ENCODE data around the gene STK39. TPM values are rescaled to one million over a fixed set of nuclear protein-coding genes. Genes with fewer than 3 reads are reported as not detected.

The STK39 gene
- total RNA-seq, 4 donors from 2014 or later, result 8.9 to 28.3 (median 14.5) TPM

GRCh38 chr2:168184681-168185513 is 62.5 kb downstream of the STK39 start:
- no peak for TF ChIP-seq POLR2A (IDR thresholded peaks at IDR 0.05)
- TF ChIP-seq, protein P1, sequence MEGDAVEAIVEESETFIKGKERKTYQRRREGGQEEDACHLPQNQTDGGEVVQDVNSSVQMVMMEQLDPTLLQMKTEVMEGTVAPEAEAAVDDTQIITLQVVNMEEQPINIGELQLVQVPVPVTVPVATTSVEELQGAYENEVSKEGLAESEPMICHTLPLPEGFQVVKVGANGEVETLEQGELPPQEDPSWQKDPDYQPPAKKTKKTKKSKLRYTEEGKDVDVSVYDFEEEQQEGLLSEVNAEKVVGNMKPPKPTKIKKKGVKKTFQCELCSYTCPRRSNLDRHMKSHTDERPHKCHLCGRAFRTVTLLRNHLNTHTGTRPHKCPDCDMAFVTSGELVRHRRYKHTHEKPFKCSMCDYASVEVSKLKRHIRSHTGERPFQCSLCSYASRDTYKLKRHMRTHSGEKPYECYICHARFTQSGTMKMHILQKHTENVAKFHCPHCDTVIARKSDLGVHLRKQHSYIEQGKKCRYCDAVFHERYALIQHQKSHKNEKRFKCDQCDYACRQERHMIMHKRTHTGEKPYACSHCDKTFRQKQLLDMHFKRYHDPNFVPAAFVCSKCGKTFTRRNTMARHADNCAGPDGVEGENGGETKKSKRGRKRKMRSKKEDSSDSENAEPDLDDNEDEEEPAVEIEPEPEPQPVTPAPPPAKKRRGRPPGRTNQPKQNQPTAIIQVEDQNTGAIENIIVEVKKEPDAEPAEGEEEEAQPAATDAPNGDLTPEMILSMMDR (IDR thresholded peaks at IDR 0.05), result no peak
- DNase-seq (ENCODE audit: low spot score in 2 of 2), result no peak
- intact Hi-C loops (cut with DNase I; ENCODE audit: low total_unique reads), result no loop called here
- no peak overlapping the region for H3K4me3 ChIP-seq (ENCODE audit: low read depth, poor library complexity, severe bottlenecking)
- 87 to 88% methylated on average over 4 of the region's 4 CpGs for WGBS, 2 donors

GRCh38 chr2:168183308-168183997 is 63.9 kb downstream of the STK39 start:
- no peak overlapping the region for H3K4me3 ChIP-seq (ENCODE audit: low read depth, poor library complexity, severe bottlenecking)
- no peak for DNase-seq (ENCODE audit: low spot score in 2 of 2)
- TF ChIP-seq, protein P1 (IDR thresholded peaks at IDR 0.05), result no peak
- TF ChIP-seq POLR2A (IDR thresholded peaks at IDR 0.05), result no peak
- WGBS, 2 donors, result 86 to 91% methylated on average over 4 of the region's 4 CpGs
- intact Hi-C loops (cut with DNase I; ENCODE audit: low total_unique reads), result no loop called here

DNA sequence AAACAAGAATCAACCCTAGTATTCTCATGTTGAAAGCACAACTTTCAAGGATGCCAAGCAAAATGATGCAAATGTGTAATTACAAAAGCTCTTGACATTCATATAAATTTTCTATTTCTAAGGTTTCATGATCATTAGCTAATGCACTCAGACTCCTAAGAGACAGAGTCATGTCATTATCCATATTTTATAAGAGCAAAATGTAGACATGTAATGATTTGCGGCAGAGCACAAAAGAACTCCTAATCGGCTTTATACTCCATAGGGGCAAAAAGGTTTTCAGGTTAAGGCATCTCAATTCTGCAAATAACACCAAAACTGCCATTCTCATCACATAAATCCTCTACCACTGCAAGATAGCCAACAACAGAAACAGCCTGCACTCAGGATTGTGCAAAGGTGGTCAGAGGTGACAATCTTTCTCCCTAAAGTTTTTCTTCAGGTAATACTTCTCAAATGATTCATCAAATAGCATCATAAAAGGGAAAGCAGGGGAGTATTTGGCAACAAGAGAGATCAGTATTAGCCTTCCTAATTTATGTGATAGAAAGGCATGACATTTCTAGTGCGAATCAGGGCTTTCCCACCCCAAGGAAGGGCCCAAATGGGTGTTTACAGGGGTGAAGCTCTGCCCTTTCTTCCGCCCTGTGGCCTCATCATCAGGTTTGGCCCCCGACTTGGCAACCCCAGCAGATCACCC is 64.7 kb downstream of the STK39 start:
- no peak overlapping the region for H3K4me3 ChIP-seq (ENCODE audit: low read depth, poor library complexity, severe bottlenecking)
- intact Hi-C loops (cut with DNase I; ENCODE audit: low total_unique reads), result no loop called here
- no peak for DNase-seq (ENCODE audit: low spot score in 2 of 2)
- TF ChIP-seq, protein P1 (IDR thresholded peaks at IDR 0.05), result no peak
- TF ChIP-seq POLR2A (IDR thresholded peaks at IDR 0.05), result no peak
- 94 to 95% methylated on average over 5 of the region's 5 CpGs for whole genome bisulfite sequencing, 2 donors

DNA sequence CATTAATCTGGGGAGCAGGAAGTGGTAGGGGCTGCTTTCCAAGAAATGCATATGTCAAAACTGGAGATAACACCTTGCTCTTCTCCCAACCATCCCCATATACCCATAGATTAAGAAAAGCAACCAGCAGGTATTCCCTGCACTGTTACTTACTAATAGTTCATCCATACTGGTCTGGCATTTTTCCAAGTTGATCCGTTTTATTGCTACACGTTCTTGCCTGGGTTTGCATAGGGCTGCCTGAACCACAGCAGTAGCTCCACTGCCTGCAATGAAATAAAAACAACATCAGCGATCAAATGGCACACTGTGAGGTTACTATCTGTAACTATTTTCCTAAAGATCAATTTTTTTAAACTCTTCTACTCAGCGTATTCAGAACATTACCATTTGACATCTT is 65.6 kb downstream of the STK39 start:
- intact Hi-C loops (cut with DNase I; ENCODE audit: low total_unique reads), result no loop called here
- H3K4me3 ChIP-seq (ENCODE audit: low read depth, poor library complexity, severe bottlenecking), result no peak overlapping the region
- TF ChIP-seq, protein P1 (IDR thresholded peaks at IDR 0.05), result no peak
- TF ChIP-seq POLR2A (IDR thresholded peaks at IDR 0.05), result no peak
- DNase-seq (ENCODE audit: low spot score in 2 of 2), result no peak
- WGBS, 2 donors, result 63 to 65% methylated on average over 4 of the region's 4 CpGs

- intact Hi-C loops (cut with DNase I; ENCODE audit: low total_unique reads), result no loop called here
- no peak for TF ChIP-seq POLR2A (IDR thresholded peaks at IDR 0.05)
- DNase-seq (ENCODE audit: low spot score in 2 of 2), result no peak
- H3K4me3 ChIP-seq (ENCODE audit: low read depth, poor library complexity, severe bottlenecking), result no peak overlapping the region
- WGBS, 2 donors, result 70 to 86% methylated on average over 3 of the region's 3 CpGs
Observed at GRCh38 chr2:168180914-168181313, 66.5 kb downstream of the STK39 start.

GRCh38 chr2:168180483-168180882 is 66.9 kb downstream of the STK39 start:
- intact Hi-C loops (cut with DNase I; ENCODE audit: low total_unique reads), result no loop called here
- no peak for DNase-seq (ENCODE audit: low spot score in 2 of 2)
- 81 to 88% methylated on average over 5 of the region's 5 CpGs for WGBS, 2 donors

More at GRCh38 chr2:168180483-168180882, 66.9 kb downstream of the STK39 start:
- H3K4me3 ChIP-seq (ENCODE audit: low read depth, poor library complexity, severe bottlenecking), result no peak overlapping the region
- TF ChIP-seq POLR2A (IDR thresholded peaks at IDR 0.05), result no peak
- TF ChIP-seq, protein P1 (IDR thresholded peaks at IDR 0.05), result no peak

Measured in lower leg skin (tissue), 4 donors.